ENCODE results near the gene FAM120B.
"Not testable (repeated sequence)": the region's sequence is repeated elsewhere in the genome, so short reads cannot be mapped to it uniquely, and the experiment has no call there.

FAM120B gene, protein sequence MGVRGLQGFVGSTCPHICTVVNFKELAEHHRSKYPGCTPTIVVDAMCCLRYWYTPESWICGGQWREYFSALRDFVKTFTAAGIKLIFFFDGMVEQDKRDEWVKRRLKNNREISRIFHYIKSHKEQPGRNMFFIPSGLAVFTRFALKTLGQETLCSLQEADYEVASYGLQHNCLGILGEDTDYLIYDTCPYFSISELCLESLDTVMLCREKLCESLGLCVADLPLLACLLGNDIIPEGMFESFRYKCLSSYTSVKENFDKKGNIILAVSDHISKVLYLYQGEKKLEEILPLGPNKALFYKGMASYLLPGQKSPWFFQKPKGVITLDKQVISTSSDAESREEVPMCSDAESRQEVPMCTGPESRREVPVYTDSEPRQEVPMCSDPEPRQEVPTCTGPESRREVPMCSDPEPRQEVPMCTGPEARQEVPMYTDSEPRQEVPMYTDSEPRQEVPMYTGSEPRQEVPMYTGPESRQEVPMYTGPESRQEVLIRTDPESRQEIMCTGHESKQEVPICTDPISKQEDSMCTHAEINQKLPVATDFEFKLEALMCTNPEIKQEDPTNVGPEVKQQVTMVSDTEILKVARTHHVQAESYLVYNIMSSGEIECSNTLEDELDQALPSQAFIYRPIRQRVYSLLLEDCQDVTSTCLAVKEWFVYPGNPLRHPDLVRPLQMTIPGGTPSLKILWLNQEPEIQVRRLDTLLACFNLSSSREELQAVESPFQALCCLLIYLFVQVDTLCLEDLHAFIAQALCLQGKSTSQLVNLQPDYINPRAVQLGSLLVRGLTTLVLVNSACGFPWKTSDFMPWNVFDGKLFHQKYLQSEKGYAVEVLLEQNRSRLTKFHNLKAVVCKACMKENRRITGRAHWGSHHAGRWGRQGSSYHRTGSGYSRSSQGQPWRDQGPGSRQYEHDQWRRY

GRCh38 chr6:170306324-170307079 lies at the start of gene FAM120B:
FAM120B (plus strand) TSS chr6:170306758; CDS start chr6:170317391, 10,633 bp downstream.
- DNase-seq (ENCODE audit: low read depth, low spot score) = peak; percentile 99

DNA sequence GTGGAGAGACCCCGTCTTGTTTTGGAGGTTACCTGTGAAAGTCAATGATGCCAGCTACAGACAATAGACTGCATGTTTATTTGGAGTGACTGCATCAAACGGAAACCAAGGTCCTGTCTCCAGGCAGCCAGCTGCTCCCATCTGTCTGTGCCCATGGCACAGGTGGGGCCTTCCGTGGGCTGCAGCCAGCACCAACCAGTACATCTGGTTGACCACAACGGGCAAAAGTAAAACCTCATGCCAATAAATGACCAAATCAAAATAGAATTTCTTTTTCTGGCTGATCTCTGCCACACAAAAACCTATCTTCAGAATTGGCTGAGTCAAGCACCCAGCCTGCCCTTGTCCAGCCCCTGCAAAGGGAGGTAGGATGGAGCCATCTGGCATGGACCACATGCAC lies 49.2 kb upstream of the FAM120B start:
- no peak for DNase-seq (ENCODE audit: low read depth, low spot score)

DNA sequence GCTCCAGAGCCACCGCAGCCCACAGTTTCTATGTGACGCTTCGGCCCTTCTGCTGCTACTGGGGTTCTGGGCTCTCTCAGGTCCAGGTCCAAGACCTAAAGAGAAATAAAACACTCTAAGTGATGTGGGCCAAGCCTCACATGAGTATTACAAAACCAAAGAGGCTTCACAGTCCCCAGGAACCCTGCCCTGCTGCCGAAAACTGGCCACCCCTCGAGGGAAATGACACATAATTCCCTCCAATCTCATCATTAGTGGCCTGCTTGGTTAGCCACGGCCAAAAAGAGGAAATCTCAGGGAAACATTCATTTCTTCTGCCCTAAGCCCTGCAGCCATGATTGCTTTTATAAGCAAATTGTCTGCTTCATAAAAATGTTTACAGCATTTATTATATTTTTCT lies 48.2 kb upstream of the FAM120B start:
- DNase-seq (ENCODE audit: low read depth, low spot score) = no peak

DNA sequence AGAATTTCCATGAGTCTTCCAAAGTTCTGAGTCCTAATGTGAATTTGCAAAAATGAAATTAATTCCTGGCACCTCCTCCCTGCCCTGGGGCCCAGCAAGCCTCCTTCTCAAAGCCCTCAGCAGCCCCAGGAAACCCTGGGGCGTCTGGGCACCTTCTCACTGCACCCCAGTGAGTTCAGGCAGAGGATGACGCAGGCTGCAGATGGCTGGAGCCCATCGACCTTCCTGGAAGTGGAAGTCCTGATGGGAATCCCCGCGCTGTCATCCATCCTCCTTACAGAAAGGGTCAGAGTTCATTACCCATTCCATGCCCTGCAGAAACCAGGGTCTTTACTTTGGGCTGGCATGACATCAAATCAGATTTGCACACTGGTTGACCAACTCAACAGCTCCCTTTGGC lies 47.3 kb upstream of the FAM120B start:
- DNase-seq (ENCODE audit: low read depth, low spot score) = no peak

DNA sequence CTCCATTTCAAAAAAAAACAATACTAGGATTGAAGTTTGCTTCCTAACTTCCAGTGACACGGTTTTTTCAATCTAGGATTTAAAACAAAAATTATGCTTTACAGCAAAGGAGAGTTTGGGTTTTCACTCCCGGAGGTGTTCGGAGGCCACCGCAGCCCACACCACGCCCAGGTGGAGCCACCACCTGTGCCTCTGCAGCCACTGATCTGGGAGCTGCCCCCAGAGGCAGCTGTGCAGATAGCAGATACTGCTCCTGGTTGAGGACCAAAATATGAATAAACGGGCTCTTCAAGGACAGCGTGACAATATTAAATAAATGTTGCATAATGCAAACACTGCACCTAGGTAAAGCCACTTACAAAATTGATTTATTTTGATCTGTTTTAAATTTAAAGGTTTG lies 45.9 kb upstream of the FAM120B start:
- DNase-seq (ENCODE audit: low read depth, low spot score) = no peak

- DNase-seq (ENCODE audit: low read depth, low spot score) = no peak
Observed at GRCh38 chr6:170261643-170262488, 44.7 kb upstream of the FAM120B start.

- DNase-seq (ENCODE audit: low read depth, low spot score) = no peak
Observed at GRCh38 chr6:170262489-170263088, 44.0 kb upstream of the FAM120B start.

DNA sequence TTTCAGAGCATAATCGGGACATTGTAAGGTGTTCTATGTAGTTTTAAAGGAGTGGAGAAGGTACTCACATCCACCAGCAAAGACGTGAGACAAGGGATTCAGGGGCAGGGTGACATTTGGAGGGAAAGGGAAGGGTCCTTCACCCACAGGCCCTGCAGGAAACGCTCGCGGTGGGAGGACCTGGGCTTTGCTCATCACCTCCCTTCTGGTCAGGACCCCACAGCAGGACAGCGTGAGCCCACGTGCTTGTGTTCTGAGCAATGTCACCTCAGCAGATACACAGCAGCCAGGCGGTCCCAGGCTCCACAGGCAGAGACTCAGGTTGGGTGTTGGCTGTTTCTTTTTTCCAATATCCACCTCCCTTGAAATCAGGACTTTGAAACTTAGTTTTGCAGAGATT lies 43.1 kb upstream of the FAM120B start:
- no peak for DNase-seq (ENCODE audit: low read depth, low spot score)

- no peak for DNase-seq (ENCODE audit: low read depth, low spot score)
Observed at GRCh38 chr6:170264086-170264485, 42.5 kb upstream of the FAM120B start.

- not testable (repeated sequence) for DNase-seq (ENCODE audit: low read depth, low spot score)
Observed at GRCh38 chr6:170264644-170265043, 41.9 kb upstream of the FAM120B start.

- no peak for DNase-seq (ENCODE audit: low read depth, low spot score)
Observed at GRCh38 chr6:170265655-170266054, 40.9 kb upstream of the FAM120B start.

- DNase-seq (ENCODE audit: low read depth, low spot score) = no peak
Observed at GRCh38 chr6:170266061-170266825, 40.3 kb upstream of the FAM120B start.

DNA sequence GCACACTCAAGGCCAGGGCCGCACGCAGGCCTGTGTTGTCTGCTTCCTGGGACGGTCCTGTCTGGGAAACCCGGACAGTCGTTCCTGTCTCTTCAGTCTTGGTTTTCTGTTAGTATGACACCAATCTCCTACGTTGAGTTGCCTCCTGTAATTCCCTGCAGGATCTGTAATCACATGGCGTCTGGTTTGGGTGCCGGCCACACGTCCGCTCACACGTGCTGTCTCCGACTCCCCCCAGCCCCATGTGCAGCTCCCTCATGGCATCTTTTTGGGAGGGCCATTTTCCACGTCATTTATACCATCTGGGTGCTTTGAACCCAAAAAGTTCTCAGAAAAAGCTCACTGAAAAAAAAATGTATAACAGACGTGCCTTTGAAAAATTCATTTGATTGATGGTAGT lies 38.9 kb upstream of the FAM120B start:
- no peak for DNase-seq (ENCODE audit: low read depth, low spot score)

- DNase-seq (ENCODE audit: low read depth, low spot score) = no peak
Observed at GRCh38 chr6:170268216-170269129, 38.1 kb upstream of the FAM120B start.

DNA sequence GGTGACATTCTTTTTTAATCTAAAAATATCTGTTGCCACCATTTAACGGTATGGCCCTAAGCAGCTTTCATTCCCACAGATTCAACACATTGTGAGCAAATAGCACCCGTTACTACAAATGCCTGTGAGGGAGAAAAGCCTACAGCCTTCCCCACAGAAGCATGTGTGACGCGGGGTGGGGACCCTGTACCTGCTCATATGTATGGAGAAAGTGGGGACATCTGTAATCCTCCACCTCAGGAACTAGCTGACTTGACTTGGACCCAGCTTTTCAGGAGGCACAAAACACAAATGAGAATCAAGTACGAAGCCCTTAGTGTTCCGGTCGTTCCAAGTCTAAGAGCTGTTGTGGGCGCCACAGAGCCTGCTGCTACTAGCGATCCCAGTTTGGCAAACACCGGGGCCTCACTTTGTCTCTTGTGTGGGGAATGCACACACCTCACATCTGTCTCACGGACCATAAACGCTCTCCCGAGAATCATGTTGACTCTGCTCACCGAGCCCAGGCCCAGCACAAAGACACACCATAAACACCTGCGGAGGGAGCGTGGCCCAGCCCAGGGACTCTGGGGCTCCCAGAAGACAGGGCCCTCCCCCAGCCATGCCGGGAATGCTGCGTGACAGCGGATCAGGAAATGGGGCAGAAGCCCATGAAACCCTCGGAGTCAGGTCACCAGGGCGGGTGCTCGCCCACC lies 37.3 kb upstream of the FAM120B start:
- no peak for DNase-seq (ENCODE audit: low read depth, low spot score)

DNA sequence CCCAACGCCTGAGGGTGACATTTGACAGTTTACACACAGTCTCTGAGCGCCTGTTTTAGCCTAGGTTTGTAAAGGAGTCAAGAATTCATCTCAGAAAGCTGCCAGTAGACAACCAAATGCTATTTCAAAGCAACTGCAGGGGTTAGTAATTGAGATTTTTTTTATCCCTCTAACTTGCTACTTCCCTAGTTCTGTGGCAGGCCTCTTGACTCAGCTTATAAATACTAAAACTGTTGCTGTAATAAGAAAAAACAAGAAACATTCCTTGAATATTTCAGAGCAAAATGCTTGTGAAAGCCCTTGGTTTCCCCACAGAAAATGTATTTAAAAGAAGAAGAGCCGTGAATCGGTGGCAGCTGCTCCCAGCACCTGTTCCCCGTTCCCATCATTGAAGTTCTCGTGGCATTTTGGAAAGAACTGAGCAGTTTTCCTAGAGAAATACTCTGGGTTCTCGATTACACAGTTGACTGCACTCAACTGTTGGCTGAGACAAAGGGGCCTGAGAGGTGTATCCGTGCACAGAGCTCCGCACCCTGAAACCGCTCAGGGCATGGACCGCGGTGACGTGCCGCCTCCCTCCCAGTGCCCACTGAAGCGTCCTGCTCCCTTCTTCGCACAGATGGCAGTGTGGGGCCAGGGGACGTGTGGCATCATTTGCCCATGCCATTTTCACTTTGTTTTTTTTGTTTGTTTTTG lies 36.6 kb upstream of the FAM120B start:
- DNase-seq (ENCODE audit: low read depth, low spot score) = peak; percentile 42

GRCh38 chr6:170270984-170271593 lies 35.5 kb upstream of the FAM120B start:
- no peak for DNase-seq (ENCODE audit: low read depth, low spot score)

Measured in astrocyte of the hippocampus (primary cell).